Measurements from ENCODE around the gene ZSWIM6. TPM values are rescaled to one million over a fixed set of nuclear protein-coding genes. Genes with fewer than 3 reads are reported as not detected.
"Not testable (repeated sequence)": the region's sequence is repeated elsewhere in the genome, so short reads cannot be mapped to it uniquely, and the experiment has no call there.

ZSWIM6 gene
- polyA plus RNA-seq, 6 donors from 2014 or later, result 0.65 to 1.5 (median 1.4) TPM

DNA sequence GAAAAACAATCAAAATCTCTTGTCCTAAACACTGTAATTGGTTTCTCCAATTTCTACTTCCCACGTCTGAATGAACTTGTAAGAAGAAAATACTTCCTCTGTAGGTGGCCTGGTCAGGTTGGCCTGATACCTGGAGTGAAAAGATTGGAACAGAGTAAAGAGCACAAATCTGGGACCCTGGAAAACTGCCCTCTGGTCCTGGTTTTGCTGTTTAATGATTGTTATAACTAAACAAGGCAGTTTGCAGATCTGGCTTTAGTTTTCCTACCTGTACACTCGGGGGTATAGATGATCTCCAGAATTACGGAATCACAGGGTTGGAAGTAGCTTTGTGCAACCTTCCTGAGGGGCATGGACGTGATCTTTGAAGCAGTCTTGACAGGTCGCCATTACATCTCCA is 67.6 kb downstream of the ZSWIM6 start:
- Mint-ChIP-seq H3K27ac (peak overlapping the region in 3 of 6 donors; percentile 2 to 50 (median 7)), H3K4me3 (no peak overlapping the region), H3K36me3 (no peaks in the 10 kb centered on the region), H3K4me1 (peaks cover 36 to 48% (median 47%) of the 10 kb centered on the region in 3 donors), H3K9me3 (no peaks in the 10 kb centered on the region), H3K27me3 (no peaks in the 10 kb centered on the region)
- no peak for DNase-seq
- ATAC-seq (ENCODE audit: low read depth in 2 of 2), result no peak

GRCh38 chr5:61401726-61402125 is 69.7 kb downstream of the ZSWIM6 start:
- ATAC-seq (ENCODE audit: low read depth in 2 of 2), result no peak
- DNase-seq, result no peak
- no peaks in the 10 kb centered on the region for H3K27me3 Mint-ChIP-seq
- no peak overlapping the region for H3K4me3 Mint-ChIP-seq
- no peaks in the 10 kb centered on the region for H3K9me3 Mint-ChIP-seq
- H3K27ac Mint-ChIP-seq, result peak overlapping the region in 2 of 6 donors; percentile 5 to 67
- H3K36me3 Mint-ChIP-seq, result no peaks in the 10 kb centered on the region
- peaks cover 32 to 48% (median 40%) of the 10 kb centered on the region in 3 donors for H3K4me1 Mint-ChIP-seq

DNA sequence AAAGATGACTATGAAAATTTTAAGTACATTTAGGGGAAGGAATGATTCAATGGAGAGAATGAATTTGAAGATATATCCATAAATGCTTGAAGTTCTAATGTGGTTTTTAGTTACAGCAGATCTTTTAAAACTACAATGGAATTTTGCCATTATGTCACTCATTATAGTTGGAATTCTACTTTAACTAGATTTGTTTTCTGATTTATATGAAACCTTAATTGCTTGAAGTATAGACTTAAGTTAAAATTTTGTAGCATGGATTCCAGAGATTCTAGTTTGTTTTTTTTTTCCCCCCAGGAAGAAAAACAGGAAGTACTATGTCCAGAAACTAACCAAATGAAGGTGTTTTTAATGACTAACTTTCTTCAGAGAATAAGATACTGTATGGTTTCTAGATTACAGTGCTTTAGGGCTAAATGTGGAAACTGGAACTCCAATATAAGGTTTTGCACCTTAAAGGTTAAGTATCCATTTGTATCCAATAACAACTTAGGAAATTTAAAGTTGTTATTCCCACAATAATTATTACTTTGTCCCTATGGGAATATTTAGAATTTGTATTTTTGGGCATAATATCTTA is 70.3 kb downstream of the ZSWIM6 start:
- DNase-seq (no peak), ATAC-seq (ENCODE audit: low read depth in 2 of 2) (no peak)
- Mint-ChIP-seq H3K36me3 (no peaks in the 10 kb centered on the region), H3K27me3 (no peaks in the 10 kb centered on the region), H3K27ac (peak overlapping the region in 1 of 6 donors; percentile 19), H3K9me3 (no peaks in the 10 kb centered on the region), H3K4me1 (peaks cover 32 to 48% (median 38%) of the 10 kb centered on the region in 3 donors), H3K4me3 (no peak overlapping the region)

- H3K4me1 Mint-ChIP-seq, result peaks cover 34 to 55% (median 41%) of the 10 kb centered on the region in 3 donors
- no peak overlapping the region for H3K4me3 Mint-ChIP-seq
- H3K27ac Mint-ChIP-seq, result peak overlapping the region in 1 of 6 donors; percentile 24
- H3K36me3 Mint-ChIP-seq, result no peaks in the 10 kb centered on the region
- DNase-seq, result no peak
- no peaks in the 10 kb centered on the region for H3K9me3 Mint-ChIP-seq
- no peaks in the 10 kb centered on the region for H3K27me3 Mint-ChIP-seq
- no peak for ATAC-seq (ENCODE audit: low read depth in 2 of 2)
These were observed 71.2 kb downstream of the ZSWIM6 start for GRCh38 chr5:61402970-61403900.

DNA sequence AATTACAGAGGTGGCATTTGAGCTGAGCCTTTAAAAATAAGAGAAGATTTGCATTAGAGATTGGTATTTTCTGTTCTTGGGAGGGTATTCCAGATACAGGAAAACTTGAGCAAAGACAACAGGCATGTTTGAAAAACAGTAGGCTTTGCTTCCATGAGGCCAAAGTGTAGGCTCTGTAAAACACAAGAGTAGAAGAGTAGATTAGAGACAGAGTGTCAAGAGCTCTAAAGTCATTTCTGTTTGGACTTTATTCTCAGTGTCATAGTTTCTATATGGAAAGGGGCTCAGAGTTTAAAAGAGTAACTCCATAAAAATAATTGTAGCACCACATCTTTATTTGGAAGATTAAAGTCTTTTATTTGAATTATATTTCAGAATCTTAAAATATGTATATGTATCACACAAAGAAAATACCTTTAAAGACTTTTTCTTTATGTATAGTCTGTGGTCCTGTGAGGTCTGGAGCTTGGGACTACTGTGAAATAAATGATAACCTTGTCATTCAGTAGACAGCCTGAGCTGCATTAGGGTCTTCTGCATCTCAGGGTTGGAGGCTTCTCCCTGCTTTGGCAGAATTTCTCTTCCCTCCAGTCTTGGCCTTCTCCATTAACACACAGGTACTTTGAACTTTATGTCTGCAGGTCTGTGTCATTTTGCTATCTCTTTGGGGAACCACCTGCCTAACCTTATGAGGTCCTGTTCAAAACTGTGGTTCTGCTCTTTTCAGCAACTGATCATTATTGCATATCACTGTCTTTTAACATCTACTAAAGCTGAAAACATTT is 73.6 kb downstream of the ZSWIM6 start:
- no peaks in the 10 kb centered on the region for H3K27me3 Mint-ChIP-seq
- ATAC-seq (ENCODE audit: low read depth in 2 of 2), result no peak
- no peak overlapping the region for H3K27ac Mint-ChIP-seq
- H3K4me3 Mint-ChIP-seq, result no peak overlapping the region
- no peaks in the 10 kb centered on the region for H3K36me3 Mint-ChIP-seq
- no peaks in the 10 kb centered on the region for H3K9me3 Mint-ChIP-seq
- DNase-seq, result no peak
- H3K4me1 Mint-ChIP-seq, result peaks cover 34 to 51% (median 49%) of the 10 kb centered on the region in 3 donors

DNA sequence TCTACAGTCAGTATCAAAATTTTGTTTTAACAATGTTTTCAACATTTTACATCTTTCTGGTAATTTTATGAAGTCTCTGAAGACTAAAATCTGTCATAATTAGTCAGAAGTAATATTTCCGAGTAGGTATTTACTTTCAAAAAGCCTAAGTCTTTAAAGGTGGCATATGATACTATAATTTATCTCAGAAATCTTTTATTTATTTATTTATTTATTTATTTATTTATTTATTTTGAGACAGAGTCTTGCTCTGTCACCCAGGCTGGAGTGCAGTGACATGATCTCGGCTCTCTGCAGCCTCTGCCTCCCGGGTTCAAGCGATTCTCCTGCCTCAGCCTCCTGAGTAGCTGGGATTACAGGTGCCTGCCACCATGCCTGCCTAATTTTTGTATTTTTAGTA is 74.4 kb downstream of the ZSWIM6 start:
- not testable (repeated sequence) for H3K27ac Mint-ChIP-seq; ATAC-seq (ENCODE audit: low read depth in 2 of 2); H3K27me3 Mint-ChIP-seq; H3K4me3 Mint-ChIP-seq; DNase-seq; H3K9me3 Mint-ChIP-seq; H3K36me3 Mint-ChIP-seq
- H3K4me1 Mint-ChIP-seq, result peaks cover 30 to 45% (median 45%) of the 10 kb centered on the region in 3 donors

- Mint-ChIP-seq H3K4me1 (peaks cover 24 to 40% (median 35%) of the 10 kb centered on the region in 3 donors), H3K27ac (peak overlapping the region in 5 of 6 donors; percentile 30 to 97 (median 90)), H3K36me3 (no peaks in the 10 kb centered on the region), H3K9me3 (no peaks in the 10 kb centered on the region), H3K27me3 (no peaks in the 10 kb centered on the region), H3K4me3 (peak overlapping the region; percentile 21 to 94 (median 83))
- DNase-seq, result no peak
- ATAC-seq (ENCODE audit: low read depth in 2 of 2), result no peak
These were observed 75.7 kb downstream of the ZSWIM6 start for GRCh38 chr5:61407706-61408270.

DNA sequence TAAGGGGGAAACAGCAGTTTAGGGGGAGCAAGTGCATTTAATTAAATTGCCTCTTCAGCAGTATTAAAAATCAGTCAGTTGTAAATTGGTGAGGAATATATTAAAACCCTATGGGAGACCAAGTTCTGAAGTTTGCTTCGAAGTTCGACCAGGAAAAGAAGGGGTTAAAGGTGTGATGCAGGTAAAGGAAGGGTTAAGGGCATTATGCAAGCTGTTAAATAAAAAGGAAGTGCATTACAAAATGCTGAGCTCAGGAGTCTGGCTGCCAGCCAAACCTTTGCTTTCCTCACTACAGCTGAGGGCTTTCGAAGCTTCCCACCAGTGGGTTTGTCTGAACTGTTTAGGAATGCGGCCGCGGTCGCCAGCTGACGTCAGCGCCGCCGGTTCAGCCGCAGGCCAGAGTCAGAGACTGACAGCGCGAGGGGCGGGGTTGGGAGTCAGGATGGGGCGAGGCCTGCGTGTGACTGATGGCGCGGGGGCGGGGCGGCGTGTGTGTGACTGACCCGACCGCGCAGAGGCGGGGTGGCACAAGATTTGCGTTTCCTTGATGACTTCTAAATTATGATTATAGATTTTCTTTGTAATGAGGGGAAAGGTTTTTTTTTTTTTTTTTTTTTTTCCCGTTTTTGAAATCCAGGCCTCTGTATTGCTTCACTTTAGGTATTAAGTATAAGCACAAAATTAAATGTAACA is 76.6 kb downstream of the ZSWIM6 start:
- Mint-ChIP-seq H3K27ac (peak overlapping the region; percentile 91 to 98 (median 96)), H3K4me3 (peak overlapping the region; percentile 78 to 95 (median 92)), H3K27me3 (no peaks in the 10 kb centered on the region), H3K4me1 (peaks cover 24 to 39% (median 34%) of the 10 kb centered on the region in 3 donors), H3K9me3 (no peaks in the 10 kb centered on the region), H3K36me3 (no peaks in the 10 kb centered on the region)
- DNase-seq (peak; percentile 96), ATAC-seq (ENCODE audit: low read depth in 2 of 2) (peak; percentile 98 to 99)

DNA sequence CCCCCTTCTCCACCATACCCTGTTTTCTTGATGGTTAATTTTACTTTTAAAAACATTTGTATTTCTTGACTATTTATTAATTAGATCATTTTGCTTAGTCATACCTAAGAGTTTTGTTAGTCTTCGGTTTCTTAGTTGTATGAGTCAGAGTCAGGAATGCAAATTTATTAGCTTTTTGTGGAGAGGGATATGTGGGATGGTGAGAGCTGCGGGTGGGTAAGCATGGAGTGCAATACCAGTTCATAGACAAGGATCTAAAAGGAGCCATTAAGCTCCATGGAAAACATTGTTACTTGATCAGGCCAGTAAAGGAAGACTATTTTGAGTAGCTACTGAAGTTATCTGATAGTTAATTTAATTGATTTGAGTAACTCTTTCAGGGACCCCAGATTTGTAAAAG is 77.5 kb downstream of the ZSWIM6 start:
- peak overlapping the region in 4 of 8 donors; percentile 40 to 82 (median 60) for H3K4me3 Mint-ChIP-seq
- no peaks in the 10 kb centered on the region for H3K9me3 Mint-ChIP-seq
- H3K27me3 Mint-ChIP-seq, result no peaks in the 10 kb centered on the region
- H3K36me3 Mint-ChIP-seq, result no peaks in the 10 kb centered on the region
- DNase-seq, result no peak
- H3K4me1 Mint-ChIP-seq, result peaks cover 31 to 39% (median 37%) of the 10 kb centered on the region in 3 donors
- ATAC-seq (ENCODE audit: low read depth in 2 of 2), result no peak
- H3K27ac Mint-ChIP-seq, result peak overlapping the region in 3 of 6 donors; percentile 14 to 91 (median 17)

- H3K27me3 Mint-ChIP-seq, result no peaks in the 10 kb centered on the region
These were observed 78.8 kb downstream of the ZSWIM6 start for GRCh38 chr5:61410811-61411210.

GRCh38 chr5:61412361-61412760 is 80.3 kb downstream of the ZSWIM6 start:
- DNase-seq (no peak), ATAC-seq (ENCODE audit: low read depth in 2 of 2) (no peak)
- Mint-ChIP-seq H3K27me3 (no peaks in the 10 kb centered on the region), H3K4me1 (peaks cover 50 to 63% (median 59%) of the 10 kb centered on the region in 3 donors), H3K36me3 (no peaks in the 10 kb centered on the region), H3K27ac (no peak overlapping the region), H3K4me3 (peak overlapping the region in 1 of 8 donors; percentile 9), H3K9me3 (no peaks in the 10 kb centered on the region)

More at GRCh38 chr5:61410811-61411210, 78.8 kb downstream of the ZSWIM6 start:
- no peak for DNase-seq
- Mint-ChIP-seq H3K36me3 (no peaks in the 10 kb centered on the region), H3K27ac (peak overlapping the region in 1 of 6 donors; percentile 66), H3K9me3 (no peaks in the 10 kb centered on the region), H3K4me1 (peaks cover 39 to 50% (median 45%) of the 10 kb centered on the region in 3 donors), H3K4me3 (peak overlapping the region in 1 of 8 donors; percentile 15)
- ATAC-seq (ENCODE audit: low read depth in 2 of 2), result no peak

DNA sequence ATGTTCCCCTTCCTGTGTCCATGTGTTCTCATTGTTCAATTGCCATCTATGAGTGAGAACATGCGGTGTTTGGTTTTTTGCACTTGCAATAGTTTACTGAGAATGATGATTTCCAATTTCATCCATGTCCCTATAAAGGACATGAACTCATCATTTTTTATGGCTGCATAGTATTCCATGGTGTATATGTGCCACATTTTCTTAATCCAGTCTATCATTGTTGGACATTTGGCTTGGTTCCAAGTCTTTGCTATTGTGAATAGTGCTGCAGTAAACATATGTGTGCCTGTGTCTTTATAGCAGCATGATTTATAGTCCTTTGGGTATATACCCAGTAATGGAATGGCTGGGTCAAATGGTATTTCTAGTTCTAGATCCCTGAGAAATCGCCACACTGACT is 81.1 kb downstream of the ZSWIM6 start:
- DNase-seq; H3K27me3 Mint-ChIP-seq; H3K9me3 Mint-ChIP-seq; H3K4me3 Mint-ChIP-seq; H3K27ac Mint-ChIP-seq; H3K36me3 Mint-ChIP-seq; ATAC-seq (ENCODE audit: low read depth in 2 of 2): not testable (repeated sequence)
- peaks cover 52 to 63% (median 55%) of the 10 kb centered on the region in 3 donors for H3K4me1 Mint-ChIP-seq
